HG02678 (cell line): Measurements from ENCODE around the gene SDCCAG8.

Source experiments
- ATAC-seq: cut with Tn5 transposase; IDR thresholded peaks from one replicate; pipeline ENCODE4 v1.9.1; 2021; ENCODE audit warnings: mild to moderate bottlenecking, moderate library complexity; ENCODE audit not compliant: unreplicated experiment

Gene SDCCAG8

GRCh38 chr1:243449373-243449772, 193.5 kb downstream of the SDCCAG8 start:
- no peak for ATAC-seq

- ATAC-seq: no peak
These were observed 196.3 kb downstream of the SDCCAG8 start for GRCh38 chr1:243452092-243452491.

GRCh38 chr1:243454328-243454997, 198.6 kb downstream of the SDCCAG8 start:
- no peak for ATAC-seq

- ATAC-seq: no peak
These were observed 200.2 kb downstream of the SDCCAG8 start for GRCh38 chr1:243455760-243456651.

- ATAC-seq: no peak
These were observed 201.6 kb downstream of the SDCCAG8 start for GRCh38 chr1:243457363-243457982.

- peak; percentile 62 for ATAC-seq
These were observed 203.2 kb downstream of the SDCCAG8 start for GRCh38 chr1:243459059-243459458.

- no peak for ATAC-seq
These were observed 205.9 kb downstream of the SDCCAG8 start for GRCh38 chr1:243461700-243462099.

GRCh38 chr1:243462929-243463697, 207.3 kb downstream of the SDCCAG8 start:
- no peak for ATAC-seq

GRCh38 chr1:243465081-243465480, 209.2 kb downstream of the SDCCAG8 start:
- no peak for ATAC-seq

GRCh38 chr1:243465738-243466137, 209.9 kb downstream of the SDCCAG8 start:
- ATAC-seq: no peak

GRCh38 chr1:243469497-243469896, 213.7 kb downstream of the SDCCAG8 start:
- no peak for ATAC-seq

GRCh38 chr1:243470502-243470901, 214.7 kb downstream of the SDCCAG8 start:
- ATAC-seq: no peak

GRCh38 chr1:243471026-243471685, 215.3 kb downstream of the SDCCAG8 start:
- ATAC-seq: no peak

- peak; percentile 85 for ATAC-seq
These were observed 216.2 kb downstream of the SDCCAG8 start for GRCh38 chr1:243471754-243472745.

GRCh38 chr1:243473227-243474135, 217.6 kb downstream of the SDCCAG8 start:
- ATAC-seq: no peak

- ATAC-seq: no peak
These were observed 218.5 kb downstream of the SDCCAG8 start for GRCh38 chr1:243474136-243474881.

- no peak for ATAC-seq
These were observed 219.1 kb downstream of the SDCCAG8 start for GRCh38 chr1:243474906-243475305.
